Left ventricle myocardium inferior (tissue), 1 donor: ENCODE measurements around the gene BCL2. TPM values are rescaled to one million over a fixed set of nuclear protein-coding genes. Genes with fewer than 3 reads are reported as not detected.
A peak's percentile ranks its signal among the peaks of the same experiment; 100 is the strongest.

ENCODE experiments used
- DNase-seq: peaks from one replicate; pipeline ENCODE4 v3.0.0-alpha.2; 2020
- H3K27ac ChIP-seq: fragments of 200-600 bp; replicated peaks from 2 replicates; pipeline ENCODE4 v1.8.0; 2021
- H3K27me3 ChIP-seq: fragments of 200-600 bp; 2 replicates; pipeline ENCODE4 v1.8.0; 2021; ENCODE audit warnings: low read depth
- H3K36me3 ChIP-seq: fragments of 200-600 bp; 2 replicates; pipeline ENCODE4 v1.8.0; 2021
- H3K4me1 ChIP-seq: fragments of 200-600 bp; 2 replicates; pipeline ENCODE4 v1.8.0; 2021
- H3K4me3 ChIP-seq: fragments of 200-600 bp; 2 replicates; pipeline ENCODE4 v1.8.0; 2021; ENCODE audit warnings: mild to moderate bottlenecking, moderate library complexity
- H3K9me3 ChIP-seq: fragments of 200-600 bp; replicated peaks from 2 replicates; pipeline ENCODE4 v1.8.0; 2021
- CTCF ChIP-seq: fragments of 200-600 bp; IDR thresholded peaks from 2 replicates; pipeline ENCODE4 v1.8.0; 2021; ENCODE audit warnings: antibody characterized with exemption, mild to moderate bottlenecking, borderline replicate concordance
- intact Hi-C: fragments of 100-400 bp; cut with micrococcal nuclease; formaldehyde crosslinking; loops from one replicate; pipeline ENCODE4 v1.11.0; 2022
- total RNA-seq: library from RNA; stranded (reverse); fragmentation: NEBNext Ultra II Directional; extraction: Animal tissue kit (Norgen Biotek cat#: 25700); gene quantifications from one replicate; pipeline ENCODE4 v1.2.1, GENCODE V29; 2021
- donor health status: DM: no; HTN: yes; CAD: no; lungs with severe emphysema.

Gene BCL2
- total RNA-seq, 1 donor from 2014 or later, result 7.3 TPM

GRCh38 chr18:63241760-63242159 lies 77.8 kb downstream of the BCL2 start:
- intact Hi-C loops, result no loop called here
- H3K27me3 ChIP-seq, result no peaks in the 10 kb centered on the region
- DNase-seq, result no peak
- no peaks in the 10 kb centered on the region for H3K36me3 ChIP-seq
- TF ChIP-seq CTCF, result no peak
- H3K9me3 ChIP-seq, result no peaks in the 10 kb centered on the region
- no peak overlapping the region for H3K4me3 ChIP-seq
- H3K4me1 ChIP-seq, result peaks cover 43% of the 10 kb centered on the region
- no peak overlapping the region for H3K27ac ChIP-seq

- no peaks in the 10 kb centered on the region for H3K27me3 ChIP-seq
- DNase-seq, result no peak
- H3K4me3 ChIP-seq, result no peak overlapping the region
- no peak overlapping the region for H3K27ac ChIP-seq
- TF ChIP-seq CTCF, result no peak
- H3K9me3 ChIP-seq, result no peaks in the 10 kb centered on the region
- H3K36me3 ChIP-seq, result no peaks in the 10 kb centered on the region
- H3K4me1 ChIP-seq, result peaks cover 43% of the 10 kb centered on the region
- intact Hi-C loops, result no loop called here
These were observed 78.3 kb downstream of the BCL2 start for GRCh38 chr18:63241317-63241712.

- DNase-seq, result no peak
- intact Hi-C loops, result no loop called here
- Histone ChIP-seq H3K27me3 (no peaks in the 10 kb centered on the region), H3K36me3 (no peaks in the 10 kb centered on the region), H3K4me1 (peaks cover 39% of the 10 kb centered on the region), H3K9me3 (no peaks in the 10 kb centered on the region), H3K27ac (no peak overlapping the region), H3K4me3 (no peak overlapping the region)
- TF ChIP-seq CTCF, result no peak
These were observed 78.8 kb downstream of the BCL2 start for GRCh38 chr18:63240531-63241316.

GRCh38 chr18:63238693-63239075 lies 80.9 kb downstream of the BCL2 start:
- no peak overlapping the region for H3K4me3 ChIP-seq
- intact Hi-C loops, result no loop called here
- TF ChIP-seq CTCF, result no peak
- H3K9me3 ChIP-seq, result no peaks in the 10 kb centered on the region
- H3K4me1 ChIP-seq, result peaks cover 34% of the 10 kb centered on the region
- H3K36me3 ChIP-seq, result no peaks in the 10 kb centered on the region
- no peaks in the 10 kb centered on the region for H3K27me3 ChIP-seq
- no peak for DNase-seq
- peak overlapping the region; percentile 76 for H3K27ac ChIP-seq

- Histone ChIP-seq H3K36me3 (no peaks in the 10 kb centered on the region), H3K4me1 (peaks cover 34% of the 10 kb centered on the region), H3K9me3 (no peaks in the 10 kb centered on the region), H3K27me3 (no peaks in the 10 kb centered on the region), H3K27ac (peak overlapping the region; percentile 76), H3K4me3 (peak overlapping the region; percentile 32)
- intact Hi-C loops, result no loop called here
- TF ChIP-seq CTCF, result no peak
- no peak for DNase-seq
These were observed 81.5 kb downstream of the BCL2 start for GRCh38 chr18:63237881-63238692.
